ENCODE results near the gene TAS2R38.

DNA sequence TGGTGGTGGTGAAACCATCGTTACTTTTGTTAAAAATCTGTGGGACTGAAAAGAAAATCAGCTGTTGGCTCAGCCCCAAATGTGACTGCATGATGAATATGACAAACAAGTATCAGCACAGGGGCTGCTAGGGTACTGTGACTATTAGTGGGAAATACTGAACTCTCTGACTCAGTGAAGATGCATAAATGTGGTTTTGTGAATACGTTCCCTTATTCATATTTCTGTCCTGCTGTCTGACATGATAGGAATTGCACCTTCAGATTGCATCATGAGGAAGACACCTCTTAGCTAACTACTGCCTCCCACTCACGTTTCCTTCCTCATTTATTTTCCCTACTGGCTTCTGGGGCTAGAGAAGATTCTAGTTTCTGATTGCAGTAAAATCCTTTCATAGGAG, 28.2 kb downstream of the TAS2R38 start:
- TF ChIP-seq, protein P1, sequence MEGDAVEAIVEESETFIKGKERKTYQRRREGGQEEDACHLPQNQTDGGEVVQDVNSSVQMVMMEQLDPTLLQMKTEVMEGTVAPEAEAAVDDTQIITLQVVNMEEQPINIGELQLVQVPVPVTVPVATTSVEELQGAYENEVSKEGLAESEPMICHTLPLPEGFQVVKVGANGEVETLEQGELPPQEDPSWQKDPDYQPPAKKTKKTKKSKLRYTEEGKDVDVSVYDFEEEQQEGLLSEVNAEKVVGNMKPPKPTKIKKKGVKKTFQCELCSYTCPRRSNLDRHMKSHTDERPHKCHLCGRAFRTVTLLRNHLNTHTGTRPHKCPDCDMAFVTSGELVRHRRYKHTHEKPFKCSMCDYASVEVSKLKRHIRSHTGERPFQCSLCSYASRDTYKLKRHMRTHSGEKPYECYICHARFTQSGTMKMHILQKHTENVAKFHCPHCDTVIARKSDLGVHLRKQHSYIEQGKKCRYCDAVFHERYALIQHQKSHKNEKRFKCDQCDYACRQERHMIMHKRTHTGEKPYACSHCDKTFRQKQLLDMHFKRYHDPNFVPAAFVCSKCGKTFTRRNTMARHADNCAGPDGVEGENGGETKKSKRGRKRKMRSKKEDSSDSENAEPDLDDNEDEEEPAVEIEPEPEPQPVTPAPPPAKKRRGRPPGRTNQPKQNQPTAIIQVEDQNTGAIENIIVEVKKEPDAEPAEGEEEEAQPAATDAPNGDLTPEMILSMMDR (IDR thresholded peaks at IDR 0.05), result no peak
- TF ChIP-seq POLR2AphosphoS5 (IDR thresholded peaks at IDR 0.05), result no peak
- TF ChIP-seq EP300 (IDR thresholded peaks at IDR 0.05), result no peak
